HepG2 (cell line): ENCODE results near the gene PCBD2. TPM values are rescaled to one million over a fixed set of nuclear protein-coding genes. Genes with fewer than 3 reads are reported as not detected.

Experiments
- ATAC-seq: fragments of 200-7000 bp; cut with Tn5 transposase; 3 replicates; pipeline ENCODE4 v1.9.1; 2020; ENCODE audit warnings: mild to moderate bottlenecking, moderate library complexity
- BruUV-seq: library from RNA; stranded (reverse); fragments of 400-500 nt; replicated peaks from 2 replicates; lab custom pipeline; 2021; lab: Mats Ljungman, UMichigan
- CTCF ChIA-PET: fragments of 300-600 bp; formaldehyde crosslinking; extraction: SDS; loops from one replicate; lab custom pipeline; 2021; ENCODE audit warnings: low total read pairs, inconsistent platforms, low intra/inter-chr PET ratio; lab: Yijun Ruan, JAX
- POLR2A ChIA-PET: fragments of 350-600 bp; sonication (Branson Sonifier 250); formaldehyde crosslinking; loops from one replicate; lab custom pipeline; 2020; ENCODE audit warnings: antibody characterized with exemption, inconsistent platforms; lab: Yijun Ruan, JAX
- DNase-seq: peaks from one replicate; pipeline ENCODE4 v3.0.0-alpha.2; 2015; ENCODE audit warnings: low spot score
- FAIRE-seq: peaks from 3 replicates; lab custom pipeline; 2011; peaks lifted over from hg19 to GRCh38; lab: Jason Lieb, UNC
- H2AFZ ChIP-seq: one replicate; pipeline ENCODE4 v1.6.1; 2011; ENCODE audit warnings: low read length, inconsistent platforms
- H3K27ac ChIP-seq: fragments of 300-600 bp; 3 replicates; pipeline ENCODE4 v1.8.0; 2011; ENCODE audit warnings: mixed run types, mild to moderate bottlenecking, mixed read lengths, low read length, inconsistent platforms; ENCODE audit not compliant: insufficient read depth; ENCODE audit errors: extremely low read length
- H3K27me3 ChIP-seq, 2 experiments: fragments of 200-600 bp in 1 of 2; 2 replicates in 1 of 2; 3 replicates in 1 of 2; pipeline versions ENCODE4 v1.6.0 to v1.8.0; 2011; ENCODE audit warnings: low read length in 2 of 2, mild to moderate bottlenecking in 2 of 2, moderate library complexity in 2 of 2, inconsistent platforms in 1 of 2; ENCODE audit not compliant: insufficient read depth in 2 of 2, control insufficient read depth in 1 of 2
- H3K36me3 ChIP-seq, 2 experiments: fragments of 200-600 bp in 1 of 2; replicated peaks in 1 of 2; 2 replicates in 1 of 2; 3 replicates in 1 of 2; pipeline versions ENCODE4 v1.5.1 to v1.8.0; 2011; ENCODE audit warnings: low read length in 2 of 2, inconsistent platforms in 1 of 2; ENCODE audit not compliant: insufficient read depth in 2 of 2, control insufficient read depth in 1 of 2
- H3K4me1 ChIP-seq: 2 replicates; pipeline ENCODE4 v1.5.1; 2012; ENCODE audit warnings: low read length, inconsistent platforms; ENCODE audit not compliant: insufficient read depth
- H3K4me2 ChIP-seq: 2 replicates; pipeline ENCODE4 v1.6.0; 2011; ENCODE audit warnings: low read depth, low read length, inconsistent platforms
- H3K4me3 ChIP-seq, 3 experiments: fragments of 200-600 bp in 1 of 3; sonication (generic), shearing (Covaris generic) in 1 of 3; replicated peaks in 1 of 3; 2 replicates each; pipeline ENCODE4 v1.5.1; 2011 to 2016; ENCODE audit warnings: low read length in 3 of 3, inconsistent platforms in 2 of 3, low read depth in 2 of 3, mild to moderate bottlenecking in 2 of 3, control low read depth in 1 of 3, mixed read lengths in 1 of 3; ENCODE audit not compliant: insufficient read depth in 1 of 3
- H3K79me2 ChIP-seq: one replicate; pipeline ENCODE4 v1.6.1; 2011; ENCODE audit warnings: low read length, inconsistent platforms; ENCODE audit not compliant: insufficient read depth
- H3K9ac ChIP-seq: 2 replicates; pipeline ENCODE4 v1.6.0; 2011; ENCODE audit warnings: mild to moderate bottlenecking, low read depth, low read length, inconsistent platforms; ENCODE audit not compliant: insufficient read depth
- H3K9me3 ChIP-seq: 2 replicates; pipeline ENCODE4 v1.5.1; 2012; ENCODE audit warnings: mild to moderate bottlenecking, low read length
- H4K20me1 ChIP-seq: 2 replicates; pipeline ENCODE4 v1.6.0; 2011; ENCODE audit warnings: inconsistent platforms, mild to moderate bottlenecking, low read length, moderate library complexity; ENCODE audit not compliant: insufficient read depth
- KDM3A ChIP-seq: IDR thresholded peaks from 2 replicates; pipeline ENCODE4 v1.6.1; 2018; ENCODE audit warnings: low read depth, missing compliant biosample characterization
- MEIS2 ChIP-seq: sonication (generic); formaldehyde crosslinking; IDR thresholded peaks from 2 replicates; pipeline ENCODE4 v1.9.0; 2021; ENCODE audit warnings: mild to moderate bottlenecking, missing genetic modification reagents
- NFKBIZ ChIP-seq: IDR thresholded peaks from 2 replicates; pipeline ENCODE4 v1.6.1; 2018; ENCODE audit warnings: missing genetic modification reagents, missing compliant biosample characterization
- PHF5A ChIP-seq: IDR thresholded peaks from one replicate; pipeline ENCODE4 v1.6.1; 2018; ENCODE audit warnings: low read depth, missing genetic modification reagents; ENCODE audit not compliant: unreplicated experiment
- RBM39 ChIP-seq: fragments of 200-400 bp; formaldehyde crosslinking; IDR thresholded peaks from one replicate; pipeline ENCODE4 v1.6.1; 2018; ENCODE audit warnings: antibody characterized with exemption, mild to moderate bottlenecking, low read depth, low read length; ENCODE audit not compliant: poor library complexity, severe bottlenecking
- SOX5 ChIP-seq: IDR thresholded peaks from 2 replicates; pipeline ENCODE4 v1.6.1; 2016; ENCODE audit warnings: borderline replicate concordance
- USF2 ChIP-seq, 2 experiments: sonication (generic) in 1 of 2; formaldehyde crosslinking in 1 of 2; IDR thresholded peaks; 2 replicates each; pipeline versions ENCODE4 v1.5.1 to v1.6.1; 2011 to 2020; ENCODE audit warnings: borderline replicate concordance in 1 of 2, low read depth in 1 of 2, low read length in 1 of 2, mild to moderate bottlenecking in 1 of 2, missing genetic modification reagents in 1 of 2, moderate library complexity in 1 of 2
- ZFP90 ChIP-seq: sonication (generic); formaldehyde crosslinking; IDR thresholded peaks from 2 replicates; pipeline ENCODE4 v1.8.0; 2022; ENCODE audit warnings: missing genetic modification reagents, mild to moderate bottlenecking, inconsistent platforms, borderline replicate concordance
- ZKSCAN5 ChIP-seq: sonication (generic); formaldehyde crosslinking; IDR thresholded peaks from 2 replicates; pipeline ENCODE4 v1.5.1; 2020; ENCODE audit warnings: mild to moderate bottlenecking, missing genetic modification reagents
- ZNF20 ChIP-seq: sonication (generic); formaldehyde crosslinking; IDR thresholded peaks from 2 replicates; pipeline ENCODE4 v1.4.0; 2020; ENCODE audit warnings: mild to moderate bottlenecking, moderate library complexity, missing genetic modification reagents
- ZNF207 ChIP-seq: fragments of 450-650 bp; IDR thresholded peaks from 2 replicates; pipeline ENCODE4 v1.6.1; 2016; ENCODE audit warnings: antibody characterized with exemption, borderline replicate concordance
- ZNF275 ChIP-seq: sonication (generic); formaldehyde crosslinking; IDR thresholded peaks from 2 replicates; pipeline ENCODE4 v1.8.0; 2022; ENCODE audit warnings: missing genetic modification reagents, mild to moderate bottlenecking, inconsistent platforms, borderline replicate concordance
- ZNF691 ChIP-seq: sonication (generic); formaldehyde crosslinking; IDR thresholded peaks from 2 replicates; pipeline ENCODE4 v1.4.0; 2020; ENCODE audit warnings: missing genetic modification reagents, low read depth, mild to moderate bottlenecking, borderline replicate concordance
- ZNF704 ChIP-seq: sonication (generic); formaldehyde crosslinking; IDR thresholded peaks from 2 replicates; pipeline ENCODE4 v1.8.1; 2023; ENCODE audit warnings: mild to moderate bottlenecking, inconsistent platforms, moderate library complexity, missing genetic modification reagents, borderline replicate concordance
- WGBS: methylation state at CpG from one replicate; pipeline ENCODE4 v1.1.6; 2017; ENCODE audit warnings: low lambda C conversion rate; 5-methylcytosine and 5-hydroxymethylcytosine counted together
- in situ Hi-C: cut with HindIII; loops from 2 replicates; pipeline ENCODE4 v1.10.0; 2017; ENCODE audit warnings: low pct_unique_long_range_greater_than_20kb; ENCODE audit not compliant: extremely low pct_ligation_motif_present
- intact Hi-C: fragments of 100-400 bp; cut with micrococcal nuclease; formaldehyde crosslinking; loops from one replicate; pipeline ENCODE4 v1.10.0; 2022; ENCODE audit not compliant: unreplicated experiment
- polyA plus RNA-seq, 8 experiments: library from polyadenylated mRNA; depleted of rRNA in 3 of 8; stranded (reverse) in 7 of 8; unstranded in 1 of 8; fragments of >200 nt; fragmentation: Illumina TruSeq in 4 of 8; extraction: Trizol in 4 of 8; gene quantifications; 2 replicates each; pipeline versions ENCODE4 v1.2.1 to v1.2.3, GENCODE V29; 2011 to 2016; ENCODE audit warnings: low read depth in 4 of 8, missing spikeins in 1 of 8, mixed read lengths in 1 of 8; ENCODE audit not compliant: insufficient read depth in 1 of 8
- total RNA-seq, 5 experiments: library from RNA; depleted of rRNA; stranded (reverse); fragments of >200 nt; fragmentation: Illumina TruSeq; extraction: Trizol; gene quantifications; 2 replicates each; pipeline ENCODE4 v1.2.3, GENCODE V29; 2016; ENCODE audit warnings: low read depth in 1 of 5
- TF ChIP-seq, protein P1 (sequence below): IDR thresholded peaks from 2 replicates; pipeline ENCODE4 v1.6.1; 2018; ENCODE audit warnings: missing genetic modification reagents, mild to moderate bottlenecking, missing compliant biosample characterization
- TF ChIP-seq, protein P2 (sequence below): sonication (generic); formaldehyde crosslinking; IDR thresholded peaks from 2 replicates; pipeline ENCODE4 v1.5.1; 2020; ENCODE audit warnings: missing genetic modification reagents, mild to moderate bottlenecking, borderline replicate concordance

Gene PCBD2
- total and polyA plus RNA-seq, 2 of the 13 experiments (the other 11 are each of a cell fraction or from before 2014, with no cell fraction given), result 5.5 to 12.0 TPM

DNA sequence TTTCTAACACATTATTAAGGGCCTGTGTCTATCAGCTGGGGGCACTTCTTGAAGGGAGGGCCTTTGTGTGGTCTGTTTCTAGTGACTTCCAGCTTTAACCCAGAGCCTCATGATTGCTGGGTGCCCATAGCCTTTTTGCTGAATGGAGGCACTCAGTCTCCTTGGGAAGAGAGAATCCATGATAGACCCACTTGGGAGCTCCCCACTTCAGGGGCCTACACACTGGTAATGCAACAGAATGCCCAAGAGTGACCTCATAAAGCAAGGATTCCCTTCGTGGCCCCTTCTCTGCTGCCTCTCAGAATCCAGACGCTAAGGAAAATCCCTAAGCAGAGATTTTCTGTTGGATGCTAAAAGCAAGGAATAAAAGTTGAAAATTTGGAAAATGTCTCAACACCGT, 62.7 kb downstream of the PCBD2 start, which contains the start of gene CATSPER3:
TSS of gene CATSPER3 (plus strand) at position 301 of the 400 bp plus-strand sequence. CDS start at position 386, 85 bp downstream.
- no peaks in the 10 kb centered on the region for H3K27me3 ChIP-seq
- CTCF ChIA-PET, result no interaction called here
- peaks cover 30% of the 10 kb centered on the region for H3K4me1 ChIP-seq
- H3K79me2 ChIP-seq, result no peaks in the 10 kb centered on the region
- no peaks in the 10 kb centered on the region for H4K20me1 ChIP-seq
- DNase-seq (no peak), ATAC-seq (no peak), FAIRE-seq (no peak)
- no peaks in the 10 kb centered on the region for H3K9me3 ChIP-seq
- no peak within 1 kb of the TSS for H3K9ac ChIP-seq
- H2AFZ ChIP-seq, result no peak within 1 kb of the TSS
- no peak within 1 kb of the TSS for H3K27ac ChIP-seq
- H3K4me2 ChIP-seq, result no peak within 1 kb of the TSS
- POLR2A ChIA-PET, result no interaction called here
- H3K4me3 ChIP-seq, result no peak within 1 kb of the TSS
- no TSS peak for BruUV-seq
- intact Hi-C loops (loop anchor here (5.0 kb wide), 1 partner anchor 65 kb away; the partner anchor contains the start of gene PITX1), in situ Hi-C loops (no loop called here)
- no peaks in the 10 kb centered on the region; a peak in 1 of 5 replicates for H3K36me3 ChIP-seq
- 99% methylated on average over 3 of the region's 3 CpGs for WGBS
- TF ChIP-seq RBM39 (no peak), MEIS2 (no peak), SOX5 (CRISPR knock-in tag) (no peak), ZKSCAN5 (CRISPR knock-in tag) (no peak), ZNF691 (no peak), NFKBIZ (CRISPR knock-in tag) (no peak), ZNF207 (no peak), KDM3A (CRISPR knock-in tag) (no peak), ZFP90 (CRISPR knock-in tag) (no peak), ZNF20 (CRISPR knock-in tag) (no peak), USF2 (IDR thresholded peaks at IDR 0.05; ENCODE audit: low read depth, low read length) (no peak), USF2 (CRISPR knock-in tag; IDR thresholded peaks at IDR 0.05; ENCODE audit: borderline replicate concordance) (no peak), ZNF704 (no peak), PHF5A (CRISPR knock-in tag) (no peak), ZNF275 (no peak)
- TF ChIP-seq, protein P1, sequence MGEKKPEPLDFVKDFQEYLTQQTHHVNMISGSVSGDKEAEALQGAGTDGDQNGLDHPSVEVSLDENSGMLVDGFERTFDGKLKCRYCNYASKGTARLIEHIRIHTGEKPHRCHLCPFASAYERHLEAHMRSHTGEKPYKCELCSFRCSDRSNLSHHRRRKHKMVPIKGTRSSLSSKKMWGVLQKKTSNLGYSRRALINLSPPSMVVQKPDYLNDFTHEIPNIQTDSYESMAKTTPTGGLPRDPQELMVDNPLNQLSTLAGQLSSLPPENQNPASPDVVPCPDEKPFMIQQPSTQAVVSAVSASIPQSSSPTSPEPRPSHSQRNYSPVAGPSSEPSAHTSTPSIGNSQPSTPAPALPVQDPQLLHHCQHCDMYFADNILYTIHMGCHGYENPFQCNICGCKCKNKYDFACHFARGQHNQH (CRISPR knock-in tag), result no peak
- TF ChIP-seq, protein P2, sequence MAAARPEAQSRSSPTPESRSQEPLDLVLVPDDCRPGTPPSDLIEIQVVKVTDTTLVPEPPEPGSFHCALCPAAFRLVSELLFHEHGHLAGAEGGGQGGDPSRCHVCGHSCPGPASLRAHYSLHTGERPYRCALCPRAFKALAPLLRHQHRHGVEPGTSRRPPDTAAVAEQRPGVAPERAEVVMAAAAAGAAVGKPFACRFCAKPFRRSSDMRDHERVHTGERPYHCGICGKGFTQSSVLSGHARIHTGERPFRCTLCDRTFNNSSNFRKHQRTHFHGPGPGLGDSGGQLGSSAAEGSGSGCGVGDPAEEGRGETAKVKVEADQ (CRISPR knock-in tag), result no peak
